BLaER1 treated with 17β-estradiol and CSF1 and Interleukin-3, amounts not matched to agents 10 nM and 100 nM (cell line): ENCODE results near the gene ODF2L.

Experiments
- H3K27ac ChIP-seq, 11 experiments: shearing (Covaris generic); formaldehyde crosslinking; 2 replicates each; pipeline ENCODE4 v1.8.1; 2022
- H3K27me3 ChIP-seq, 11 experiments: shearing (Covaris generic); formaldehyde crosslinking; 2 replicates each; pipeline ENCODE4 v1.8.1; 2022
- H3K36me3 ChIP-seq, 11 experiments: shearing (Covaris generic); formaldehyde crosslinking; 2 replicates each; pipeline ENCODE4 v1.8.1; 2022
- H3K4me1 ChIP-seq, 10 experiments: shearing (Covaris generic); formaldehyde crosslinking; 2 replicates each; pipeline ENCODE4 v1.8.1; 2022
- H3K4me2 ChIP-seq, 11 experiments: shearing (Covaris generic); formaldehyde crosslinking; 2 replicates each; pipeline ENCODE4 v1.8.1; 2022
- H3K4me3 ChIP-seq, 10 experiments: shearing (Covaris generic); formaldehyde crosslinking; 2 replicates each; pipeline ENCODE4 v1.8.1; 2022
- H3K9ac ChIP-seq, 11 experiments: shearing (Covaris generic); formaldehyde crosslinking; 2 replicates each; pipeline ENCODE4 v1.8.1; 2022
- H3K9me3 ChIP-seq, 11 experiments: shearing (Covaris generic); formaldehyde crosslinking; replicated peaks in 1 of 11; 2 replicates each; pipeline ENCODE4 v1.8.1; 2022
- H4K20me1 ChIP-seq, 11 experiments: shearing (Covaris generic); formaldehyde crosslinking; 2 replicates each; pipeline ENCODE4 v1.8.1; 2022
- Cebpa-rat ChIP-seq, 11 experiments: shearing (Covaris generic); IDR thresholded peaks; 2 replicates each; pipeline ENCODE4 v1.8.1; 2022

ODF2L gene

GRCh38 chr1:86395751-86396497, at the start of gene ODF2L:
TSS of gene ODF2L (minus strand) at chr1:86396323. CDS start at chr1:86387027, 9,296 bp downstream.
- H3K9me3 ChIP-seq, result peaks cover 0 to 9% (median 5%) of the 10 kb centered on the region in 11 experiments; a peak in 13 of 22 replicates
- H3K36me3 ChIP-seq, result peaks cover 0 to 7% (median 0%) of the 10 kb centered on the region in 11 experiments; a peak in 2 of 22 replicates
- H3K4me2 ChIP-seq, result peak within 1 kb of the TSS; percentile 77 to 96 (median 90)
- H3K27me3 ChIP-seq, result no peaks in the 10 kb centered on the region
- no peak for TF ChIP-seq Cebpa-rat (IDR thresholded peaks at IDR 0.05)
- H3K4me1 ChIP-seq, result peaks cover 16 to 32% (median 20%) of the 10 kb centered on the region in 10 experiments
- H4K20me1 ChIP-seq, result no peaks in the 10 kb centered on the region
- peak within 1 kb of the TSS; percentile 65 to 92 (median 73) for H3K27ac ChIP-seq
- H3K9ac ChIP-seq, result peak within 1 kb of the TSS; percentile 72 to 93 (median 81)
- H3K4me3 ChIP-seq, result peak within 1 kb of the TSS; percentile 73 to 89 (median 81)

- no peak for TF ChIP-seq Cebpa-rat (IDR thresholded peaks at IDR 0.05)
These were observed 49.8 kb upstream of the ODF2L start for GRCh38 chr1:86445919-86446318.

GRCh38 chr1:86441997-86442396, 45.9 kb upstream of the ODF2L start:
- no peaks in the 10 kb centered on the region for H4K20me1 ChIP-seq
- H3K4me1 ChIP-seq, result peaks cover 0 to 28% (median 5%) of the 10 kb centered on the region in 10 experiments; a peak in 13 of 20 replicates
- H3K4me2 ChIP-seq, result peak overlapping the region in 3 of 11 experiments; percentile 63 to 74 (median 64); a peak in 5 of 22 replicates
- H3K9me3 ChIP-seq, result 0 out of 22 replicates have a peak, but pooled peaks cover 0 to 4% (median 0%) of the 10 kb centered on the region in 11 experiments
- no peak overlapping the region for H3K4me3 ChIP-seq
- no peak for TF ChIP-seq Cebpa-rat (IDR thresholded peaks at IDR 0.05)
- no peaks in the 10 kb centered on the region for H3K36me3 ChIP-seq
- H3K9ac ChIP-seq, result no peak overlapping the region
- H3K27me3 ChIP-seq, result no peaks in the 10 kb centered on the region
- H3K27ac ChIP-seq, result no peak overlapping the region

More at GRCh38 chr1:86445919-86446318, 49.8 kb upstream of the ODF2L start:
- Histone ChIP-seq H4K20me1 (no peaks in the 10 kb centered on the region), H3K4me3 (no peak overlapping the region), H3K36me3 (no peaks in the 10 kb centered on the region), H3K9ac (no peak overlapping the region), H3K4me1 (peaks cover 0 to 54% (median 7%) of the 10 kb centered on the region in 10 experiments; a peak in 11 of 20 replicates), H3K27me3 (no peaks in the 10 kb centered on the region), H3K9me3 (no peaks in the 10 kb centered on the region), H3K4me2 (no peak overlapping the region; a peak in 2 of 22 replicates), H3K27ac (no peak overlapping the region)

GRCh38 chr1:86441581-86441980, 45.5 kb upstream of the ODF2L start:
- no peaks in the 10 kb centered on the region for H3K27me3 ChIP-seq
- no peak overlapping the region; a peak in 1 of 22 replicates for H3K27ac ChIP-seq
- TF ChIP-seq Cebpa-rat (IDR thresholded peaks at IDR 0.05), result no peak
- H3K4me2 ChIP-seq, result peak overlapping the region in 5 of 11 experiments; percentile 2 to 74 (median 63); a peak in 7 of 22 replicates
- H4K20me1 ChIP-seq, result no peaks in the 10 kb centered on the region
- 0 out of 22 replicates have a peak, but pooled peaks cover 0 to 4% (median 0%) of the 10 kb centered on the region in 11 experiments for H3K9me3 ChIP-seq
- no peak overlapping the region for H3K4me3 ChIP-seq
- H3K36me3 ChIP-seq, result no peaks in the 10 kb centered on the region
- peaks cover under 1 to 25% (median 8%) of the 10 kb centered on the region in 10 experiments; a peak in 18 of 20 replicates for H3K4me1 ChIP-seq
- H3K9ac ChIP-seq, result no peak overlapping the region

- no peaks in the 10 kb centered on the region for H3K36me3 ChIP-seq
- no peaks in the 10 kb centered on the region for H4K20me1 ChIP-seq
- no peak for TF ChIP-seq Cebpa-rat (IDR thresholded peaks at IDR 0.05)
- H3K27me3 ChIP-seq, result no peaks in the 10 kb centered on the region
- peaks cover 9 to 60% (median 45%) of the 10 kb centered on the region in 10 experiments for H3K4me1 ChIP-seq
- peak overlapping the region; percentile 21 to 70 (median 46); a peak in 21 of 22 replicates for H3K4me2 ChIP-seq
- no peak overlapping the region for H3K4me3 ChIP-seq
- no peak overlapping the region for H3K9ac ChIP-seq
- 0 out of 22 replicates have a peak, but pooled peaks cover 0 to 4% (median 0%) of the 10 kb centered on the region in 11 experiments for H3K9me3 ChIP-seq
- peak overlapping the region in 6 of 11 experiments; percentile 26 to 55 (median 48); a peak in 10 of 22 replicates for H3K27ac ChIP-seq
These were observed 39.9 kb upstream of the ODF2L start for GRCh38 chr1:86436041-86436440.

GRCh38 chr1:86435327-86435726, 39.2 kb upstream of the ODF2L start:
- TF ChIP-seq Cebpa-rat (IDR thresholded peaks at IDR 0.05), result no peak
- Histone ChIP-seq H3K4me1 (peaks cover 12 to 66% (median 53%) of the 10 kb centered on the region in 10 experiments), H3K9ac (no peak overlapping the region), H3K9me3 (0 out of 22 replicates have a peak, but pooled peaks cover 0 to 4% (median 0%) of the 10 kb centered on the region in 11 experiments), H3K36me3 (no peaks in the 10 kb centered on the region), H3K4me3 (no peak overlapping the region), H3K27me3 (no peaks in the 10 kb centered on the region), H3K27ac (peak overlapping the region in 2 of 11 experiments; percentile 2 to 52; a peak in 2 of 22 replicates), H4K20me1 (no peaks in the 10 kb centered on the region), H3K4me2 (peak overlapping the region in 7 of 11 experiments; percentile 46 to 68 (median 61); a peak in 14 of 22 replicates)

- H3K9ac ChIP-seq, result no peak overlapping the region
- no peak overlapping the region for H3K27ac ChIP-seq
- peaks cover 25 to 75% (median 63%) of the 10 kb centered on the region in 10 experiments for H3K4me1 ChIP-seq
- H3K4me2 ChIP-seq, result peak overlapping the region in 6 of 11 experiments; percentile 11 to 89 (median 62); a peak in 8 of 22 replicates
- H4K20me1 ChIP-seq, result no peaks in the 10 kb centered on the region
- H3K4me3 ChIP-seq, result no peak overlapping the region
- 0 out of 22 replicates have a peak, but pooled peaks cover 0 to 4% (median 0%) of the 10 kb centered on the region in 11 experiments for H3K9me3 ChIP-seq
- no peaks in the 10 kb centered on the region for H3K27me3 ChIP-seq
- no peak for TF ChIP-seq Cebpa-rat (IDR thresholded peaks at IDR 0.05)
- H3K36me3 ChIP-seq, result no peaks in the 10 kb centered on the region
These were observed 37.9 kb upstream of the ODF2L start for GRCh38 chr1:86434059-86434458.

- Histone ChIP-seq H3K36me3 (no peaks in the 10 kb centered on the region), H3K27me3 (no peaks in the 10 kb centered on the region), H3K9me3 (no peaks in the 10 kb centered on the region; a peak in 1 of 22 replicates), H4K20me1 (no peaks in the 10 kb centered on the region), H3K4me1 (peaks cover 18 to 94% (median 56%) of the 10 kb centered on the region in 10 experiments), H3K27ac (peak overlapping the region; percentile 10 to 95 (median 89); a peak in 20 of 22 replicates), H3K4me2 (peak overlapping the region; percentile 28 to 89 (median 75)), H3K9ac (peak overlapping the region in 10 of 11 experiments; percentile 5 to 82 (median 72); a peak in 18 of 22 replicates), H3K4me3 (peak overlapping the region in 7 of 10 experiments; percentile 1 to 31 (median 18); a peak in 7 of 20 replicates)
- no peak for TF ChIP-seq Cebpa-rat (IDR thresholded peaks at IDR 0.05)
These were observed 34.3 kb upstream of the ODF2L start for GRCh38 chr1:86430376-86430775.

- Histone ChIP-seq H3K9me3 (no peaks in the 10 kb centered on the region; a peak in 1 of 22 replicates), H4K20me1 (no peaks in the 10 kb centered on the region), H3K4me2 (peak overlapping the region; percentile 28 to 89 (median 76)), H3K4me1 (peaks cover 18 to 89% (median 51%) of the 10 kb centered on the region in 10 experiments), H3K36me3 (no peaks in the 10 kb centered on the region), H3K4me3 (peak overlapping the region in 7 of 10 experiments; percentile 1 to 31 (median 18); a peak in 5 of 20 replicates), H3K9ac (peak overlapping the region in 10 of 11 experiments; percentile 5 to 82 (median 74); a peak in 18 of 22 replicates), H3K27ac (peak overlapping the region; percentile 10 to 95 (median 89); a peak in 21 of 22 replicates), H3K27me3 (no peaks in the 10 kb centered on the region)
- peak; percentile 75 to 98 (median 92) for TF ChIP-seq Cebpa-rat (IDR thresholded peaks at IDR 0.05)
These were observed 33.7 kb upstream of the ODF2L start for GRCh38 chr1:86429835-86430234.
